ENCODE measurements around the gene EZH1.

The EZH1 gene

GRCh38 chr17:42783791-42784138 lies 38.9 kb upstream of the EZH1 start:
- no peak for DNase-seq (ENCODE audit: low read depth)
- no peak for TF ChIP-seq CTCF (IDR thresholded peaks at IDR 0.05; ENCODE audit: insufficient read depth, low read depth, low read length, missing control alignments)
- H3K4me3 ChIP-seq (ENCODE audit: low read depth, low read length) = no peak overlapping the region

GRCh38 chr17:42783062-42783790 lies 38.4 kb upstream of the EZH1 start:
- H3K4me3 ChIP-seq (ENCODE audit: low read depth, low read length) = no peak overlapping the region
- TF ChIP-seq CTCF (IDR thresholded peaks at IDR 0.05; ENCODE audit: insufficient read depth, low read depth, low read length, missing control alignments) = no peak
- no peak for DNase-seq (ENCODE audit: low read depth)

GRCh38 chr17:42782166-42783061 lies 37.6 kb upstream of the EZH1 start:
- no peak for TF ChIP-seq CTCF (IDR thresholded peaks at IDR 0.05; ENCODE audit: insufficient read depth, low read depth, low read length, missing control alignments)
- no peak for DNase-seq (ENCODE audit: low read depth)
- no peak overlapping the region for H3K4me3 ChIP-seq (ENCODE audit: low read depth, low read length)

GRCh38 chr17:42781639-42782165 lies 36.9 kb upstream of the EZH1 start:
- H3K4me3 ChIP-seq (ENCODE audit: low read depth, low read length) = no peak overlapping the region
- DNase-seq (ENCODE audit: low read depth) = no peak
- TF ChIP-seq CTCF (IDR thresholded peaks at IDR 0.05; ENCODE audit: insufficient read depth, low read depth, low read length, missing control alignments) = no peak

- no peak for DNase-seq (ENCODE audit: low read depth)
- no peak overlapping the region for H3K4me3 ChIP-seq (ENCODE audit: low read depth, low read length)
- TF ChIP-seq CTCF (IDR thresholded peaks at IDR 0.05; ENCODE audit: insufficient read depth, low read depth, low read length, missing control alignments) = no peak
Measured at GRCh38 chr17:42780851-42781638, 36.2 kb upstream of the EZH1 start.

- no peak within 1 kb of the TSS for H3K4me3 ChIP-seq (ENCODE audit: low read depth, low read length)
- TF ChIP-seq CTCF (IDR thresholded peaks at IDR 0.05; ENCODE audit: insufficient read depth, low read depth, low read length, missing control alignments) = no peak
- DNase-seq (ENCODE audit: low read depth) = no peak
Measured at GRCh38 chr17:42779936-42780850, 35.4 kb upstream of the EZH1 start, which contains the start of gene WNK4. TSS of gene WNK4 (plus strand) at chr17:42780610. CDS start at chr17:42780699, 89 bp downstream.
